H1 (cell line): Measurements from ENCODE around the gene PNLDC1. TPM values are rescaled to one million over a fixed set of nuclear protein-coding genes. Genes with fewer than 3 reads are reported as not detected.

Experiments
- CTCF ChIA-PET: fragments of 300-600 bp; sonication (Branson Sonifier 250); formaldehyde crosslinking; loops from one replicate; lab custom pipeline; 2021; ENCODE audit not compliant: partially characterized antibody; lab: Charles Lee
- POLR2A ChIA-PET: fragments of 300-600 bp; sonication (Branson Sonifier 250); formaldehyde crosslinking; loops from one replicate; lab custom pipeline; 2021; ENCODE audit warnings: inconsistent platforms; ENCODE audit not compliant: partially characterized antibody; lab: Charles Lee
- DNase-seq, 2 experiments: peaks; one replicate each; pipeline versions ENCODE4 v3.0.0 to v3.0.0-alpha.2; 2010 to 2022; ENCODE audit warnings: low spot score in 2 of 2, low read depth in 1 of 2, mixed read lengths in 1 of 2
- FAIRE-seq: peaks from 2 replicates; lab custom pipeline; 2011; peaks lifted over from hg19 to GRCh38; lab: Jason Lieb, UNC
- H2AFZ ChIP-seq: 2 replicates; pipeline ENCODE4 v1.8.1; 2012; ENCODE audit warnings: low read length, inconsistent platforms
- H2AK5ac ChIP-seq: 2 replicates; pipeline ENCODE4 v1.6.1; 2013; ENCODE audit warnings: low read depth, low read length
- H2BK120ac ChIP-seq: replicated peaks from 2 replicates; pipeline ENCODE3; 2013; ENCODE audit warnings: low read depth, low read length, inconsistent platforms
- H2BK12ac ChIP-seq: 2 replicates; pipeline ENCODE4 v1.6.1; 2013; ENCODE audit warnings: low read depth, low read length
- H2BK15ac ChIP-seq: 2 replicates; pipeline ENCODE4 v1.6.1; 2013; ENCODE audit warnings: low read length
- H2BK20ac ChIP-seq: 2 replicates; pipeline ENCODE4 v1.6.1; 2013; ENCODE audit warnings: low read length
- H2BK5ac ChIP-seq: 2 replicates; pipeline ENCODE4 v1.6.1; 2013; ENCODE audit warnings: low read depth, low read length
- H3K14ac ChIP-seq: 2 replicates; pipeline ENCODE4 v1.6.1; 2013; ENCODE audit warnings: inconsistent platforms; ENCODE audit not compliant: insufficient read length
- H3K18ac ChIP-seq: 2 replicates; pipeline ENCODE4 v1.6.1; 2013; ENCODE audit warnings: low read length; ENCODE audit errors: extremely low read depth
- H3K23ac ChIP-seq: 2 replicates; pipeline ENCODE4 v1.6.1; 2013; ENCODE audit warnings: inconsistent platforms; ENCODE audit not compliant: insufficient read length
- H3K23me2 ChIP-seq: 2 replicates; pipeline ENCODE4 v1.6.1; 2013; ENCODE audit warnings: low read depth, low read length
- H3K27ac ChIP-seq: 2 replicates; pipeline ENCODE4 v1.6.1; 2011; ENCODE audit warnings: low read depth, low read length, inconsistent platforms
- H3K27me3 ChIP-seq, 4 experiments: replicated peaks in 1 of 4; 1 replicate in 1 of 4; 2 replicates in 3 of 4; pipeline versions ENCODE4 v1.6.1 to v1.8.1; 2011 to 2013; ENCODE audit warnings: low read length in 3 of 4, mild to moderate bottlenecking in 3 of 4, inconsistent platforms in 2 of 4, mixed read lengths in 2 of 4, moderate library complexity in 1 of 4; ENCODE audit not compliant: control insufficient read depth in 3 of 4, insufficient read depth in 3 of 4; ENCODE audit errors: extremely low read depth in 1 of 4
- H3K36me3 ChIP-seq, 4 experiments: 2 replicates each; pipeline versions ENCODE4 v1.6.1 to v1.8.1; 2011 to 2013; ENCODE audit warnings: mild to moderate bottlenecking in 4 of 4, low read length in 3 of 4, moderate library complexity in 2 of 4, control low read depth in 1 of 4, inconsistent platforms in 1 of 4; ENCODE audit not compliant: insufficient read depth in 4 of 4, control insufficient read depth in 2 of 4
- H3K4ac ChIP-seq: replicated peaks from 2 replicates; pipeline ENCODE3; 2013; ENCODE audit warnings: low read length, low read depth, mixed read lengths, inconsistent platforms; ENCODE audit not compliant: insufficient read length
- H3K4me1 ChIP-seq, 4 experiments: replicated peaks in 1 of 4; 1 replicate in 1 of 4; 2 replicates in 3 of 4; pipeline versions ENCODE4 v1.6.1 to v1.8.1; 2011 to 2013; ENCODE audit warnings: low read length in 3 of 4, inconsistent platforms in 2 of 4, mixed read lengths in 1 of 4; ENCODE audit not compliant: insufficient read depth in 4 of 4, control insufficient read depth in 3 of 4
- H3K4me2 ChIP-seq, 2 experiments: 2 replicates each; pipeline versions ENCODE4 v1.6.1 to v1.8.1; 2011 to 2013; ENCODE audit warnings: low read depth in 2 of 2, low read length in 2 of 2, control low read depth in 1 of 2, inconsistent platforms in 1 of 2, mild to moderate bottlenecking in 1 of 2; ENCODE audit not compliant: insufficient read depth in 1 of 2
- H3K4me3 ChIP-seq, 4 experiments: fragments of 200-600, 300-600 bp in 1 of 4; sonication (generic), shearing (Covaris generic), sonication (Bioruptor Twin) in 1 of 4; 2 replicates each; pipeline versions ENCODE4 v1.5.1 to v1.8.1; 2011 to 2016; ENCODE audit warnings: low read length in 4 of 4, low read depth in 3 of 4, control low read depth in 2 of 4, inconsistent platforms in 2 of 4, mild to moderate bottlenecking in 2 of 4, mixed read lengths in 1 of 4, moderate library complexity in 1 of 4; ENCODE audit not compliant: insufficient read depth in 2 of 4; ENCODE audit errors: extremely low read depth in 1 of 4
- H3K56ac ChIP-seq: replicated peaks from 2 replicates; pipeline ENCODE3; 2013; ENCODE audit warnings: low read depth, mild to moderate bottlenecking, mixed read lengths, low read length, inconsistent platforms; ENCODE audit not compliant: insufficient read length
- H3K79me1 ChIP-seq: 2 replicates; pipeline ENCODE4 v1.6.1; 2013; ENCODE audit warnings: low read depth, low read length, control low read depth
- H3K79me2 ChIP-seq, 2 experiments: 2 replicates each; pipeline versions ENCODE4 v1.6.1 to v1.8.1; 2012 to 2013; ENCODE audit warnings: low read length in 2 of 2, mild to moderate bottlenecking in 2 of 2, inconsistent platforms in 1 of 2; ENCODE audit not compliant: insufficient read depth in 2 of 2, control insufficient read depth in 1 of 2
- H3K9ac ChIP-seq, 4 experiments: replicated peaks in 1 of 4; 1 replicate in 1 of 4; 2 replicates in 3 of 4; pipeline versions ENCODE4 v1.6.1 to v1.8.1; 2011 to 2013; ENCODE audit warnings: low read depth in 3 of 4, low read length in 3 of 4, control low read depth in 2 of 4, mild to moderate bottlenecking in 2 of 4, moderate library complexity in 2 of 4, inconsistent platforms in 1 of 4; ENCODE audit errors: extremely low read depth in 1 of 4
- H3K9me3 ChIP-seq, 2 experiments: 2 replicates each; pipeline versions ENCODE4 v1.6.1 to v1.8.1; 2012 to 2013; ENCODE audit warnings: mild to moderate bottlenecking in 2 of 2, moderate library complexity in 2 of 2, control low read depth in 1 of 2, inconsistent platforms in 1 of 2, low read depth in 1 of 2, low read length in 1 of 2, mixed read lengths in 1 of 2; ENCODE audit not compliant: insufficient read depth in 2 of 2
- H4K20me1 ChIP-seq, 2 experiments: replicated peaks in 1 of 2; 2 replicates each; pipeline versions ENCODE3 to v1.8.1; 2011 to 2013; ENCODE audit warnings: inconsistent platforms in 2 of 2, low read length in 2 of 2, mild to moderate bottlenecking in 1 of 2; ENCODE audit not compliant: insufficient read depth in 2 of 2, control insufficient read depth in 1 of 2
- H4K5ac ChIP-seq: 2 replicates; pipeline ENCODE4 v1.6.1; 2013; ENCODE audit warnings: low read length, low read depth, mixed read lengths, inconsistent platforms; ENCODE audit not compliant: insufficient read length
- H4K8ac ChIP-seq: 2 replicates; pipeline ENCODE4 v1.8.0; 2013; ENCODE audit warnings: mild to moderate bottlenecking, moderate library complexity, low read length, inconsistent platforms; ENCODE audit not compliant: insufficient read depth; ENCODE audit errors: extremely low read depth
- H4K91ac ChIP-seq: replicated peaks from 2 replicates; pipeline ENCODE3; 2013; ENCODE audit warnings: low read length, mixed read lengths, inconsistent platforms; ENCODE audit not compliant: insufficient read length
- BACH1 ChIP-seq: IDR thresholded peaks from 2 replicates; pipeline ENCODE4 v1.6.1; 2012; ENCODE audit warnings: low read length, improper control_type of control experiment
- CBX5 ChIP-seq: fragments of 300-800, 300-1000 bp; sonication (generic); IDR thresholded peaks from 2 replicates; pipeline ENCODE4 v1.7.1; 2016; ENCODE audit warnings: antibody characterized with exemption, low read length, low read depth
- CEBPB ChIP-seq: IDR thresholded peaks from 2 replicates; pipeline ENCODE4 v1.6.1; 2012; ENCODE audit warnings: low read depth, low read length
- CREB1 ChIP-seq: IDR thresholded peaks from 2 replicates; pipeline ENCODE4 v1.6.1; 2012; ENCODE audit warnings: inconsistent platforms
- GTF2F1 ChIP-seq: IDR thresholded peaks from 2 replicates; pipeline ENCODE4 v1.6.1; 2012; ENCODE audit warnings: low read depth, low read length, improper control_type of control experiment, borderline replicate concordance
- JUN ChIP-seq: IDR thresholded peaks from 2 replicates; pipeline ENCODE4 v1.6.1; 2011; ENCODE audit warnings: low read depth, mild to moderate bottlenecking, improper control_type of control experiment, low read length
- KDM4A ChIP-seq: IDR thresholded peaks from one replicate; pipeline ENCODE4 v1.7.1; 2012; ENCODE audit warnings: low read depth, mild to moderate bottlenecking, moderate library complexity, low read length, inconsistent platforms; ENCODE audit not compliant: severe bottlenecking
- PHF8 ChIP-seq: fragments of 200-600 bp; sonication (generic); conservative IDR thresholded peaks from 2 replicates; pipeline ENCODE4 v1.7.1; 2012; ENCODE audit warnings: low read depth, mild to moderate bottlenecking, inconsistent platforms, low read length, moderate library complexity
- SIRT6 ChIP-seq: IDR thresholded peaks from one replicate; pipeline ENCODE4 v1.7.1; 2012; ENCODE audit warnings: low read length, inconsistent platforms
- TBP ChIP-seq: IDR thresholded peaks from 2 replicates; pipeline ENCODE4 v1.6.1; 2011; ENCODE audit warnings: low read depth, low read length, improper control_type of control experiment
- USF2 ChIP-seq: IDR thresholded peaks from 2 replicates; pipeline ENCODE4 v1.6.1; 2011; ENCODE audit warnings: low read length, improper control_type of control experiment
- YY1 ChIP-seq: IDR thresholded peaks from 2 replicates; pipeline ENCODE4 v1.6.1; 2011; ENCODE audit warnings: low read depth, mild to moderate bottlenecking, low read length
- WGBS, 2 experiments: shearing (Covaris generic) in 1 of 2; methylation state at CpG; one replicate each; pipeline versions ENCODE4 v1.1.6 to v1.1.7; 2013 to 2015; ENCODE audit warnings: low lambda C conversion rate in 2 of 2, mixed read lengths in 2 of 2, inconsistent platforms in 1 of 2, low coverage in 1 of 2, missing lambda C conversion rate in 1 of 2; ENCODE audit not compliant: insufficient replicate concordance in 2 of 2, insufficient coverage in 1 of 2, insufficient read length in 1 of 2; ENCODE audit errors: extremely low coverage in 1 of 2, missing lambda C conversion rate in 1 of 2; 5-methylcytosine and 5-hydroxymethylcytosine counted together
- polyA plus RNA-seq, 7 experiments: library from polyadenylated mRNA; depleted of rRNA in 3 of 7; stranded (reverse) in 5 of 7; unstranded in 2 of 7; fragments of >200 nt in 5 of 7; fragments of 200-250 nt in 2 of 7; gene quantifications; 1 replicate in 5 of 7; 2 replicates in 1 of 7; 4 replicates in 1 of 7; pipeline versions ENCODE4 v1.2.1 to v1.2.3, GENCODE V29; 2011 to 2013; ENCODE audit warnings: missing spikeins in 2 of 7, mixed read lengths in 2 of 7
- total RNA-seq: library from RNA; stranded (reverse); fragmentation: NEBNext Ultra II Directional; extraction: Animal tissue kit (Norgen Biotek cat#: 25700); gene quantifications from 2 replicates; pipeline ENCODE4 v1.2.1, GENCODE V29; 2021

PNLDC1 gene
- total and polyA plus RNA-seq, 2 of the 8 experiments (the other 6 are each of a cell fraction or from before 2014, with no cell fraction given), result 0.15 to 0.34 TPM

- H2BK20ac ChIP-seq, result no peak overlapping the region
- H3K4me1 ChIP-seq, result no peaks in the 10 kb centered on the region
- H3K27ac ChIP-seq, result no peak overlapping the region
- no peak overlapping the region for H2BK15ac ChIP-seq
- no peaks in the 10 kb centered on the region for H3K23me2 ChIP-seq
- FAIRE-seq (no peak), DNase-seq (no peak)
- no peak overlapping the region; the same call in 1 of the 2 replicates for H2AFZ ChIP-seq
- H3K79me1 ChIP-seq, result no peaks in the 10 kb centered on the region
- H2BK12ac ChIP-seq, result no peak overlapping the region
- no peak overlapping the region for H3K56ac ChIP-seq
- H4K20me1 ChIP-seq, result no peaks in the 10 kb centered on the region
- H3K4me2 ChIP-seq, result no peak overlapping the region
- no peak overlapping the region for H3K9ac ChIP-seq
- no peak overlapping the region for H2BK120ac ChIP-seq
- 89% methylated on average over 27 of the region's 28 CpGs; no CpG with 5 or more reads in 1 of the 2 experiments for WGBS, 2 experiments
- ChIA-PET POLR2A (no interaction called here), CTCF (interaction anchor here (0.7 to 1.3 kb wide), 4 partner anchors 76 to 175 kb away, joined by 3 read pairs; partner anchors contain the start of gene MRPL18)
- no peaks in the 10 kb centered on the region for H3K27me3 ChIP-seq
- peak overlapping the region; percentile 88 for H4K8ac ChIP-seq
- no peak overlapping the region for H4K91ac ChIP-seq
- H3K79me2 ChIP-seq, result no peaks in the 10 kb centered on the region
- no peak overlapping the region for H3K18ac ChIP-seq
- H4K5ac ChIP-seq, result no peak overlapping the region
- no peak overlapping the region for H2AK5ac ChIP-seq
- no peak overlapping the region for H2BK5ac ChIP-seq
- H3K4ac ChIP-seq, result no peak overlapping the region
- H3K36me3 ChIP-seq, result no peaks in the 10 kb centered on the region
- no peak overlapping the region for H3K4me3 ChIP-seq
- H3K23ac ChIP-seq, result no peak overlapping the region
- H3K14ac ChIP-seq, result no peak overlapping the region
- H3K9me3 ChIP-seq, result no peaks in the 10 kb centered on the region
- TF ChIP-seq PHF8 (no peak), KDM4A (no peak), BACH1 (no peak), CREB1 (no peak), USF2 (no peak), JUN (no peak), GTF2F1 (no peak), YY1 (no peak), CEBPB (no peak), TBP (no peak), SIRT6 (no peak), CBX5 (no peak)
These were observed 66.5 kb downstream of the PNLDC1 start for GRCh38 chr6:159866286-159867247.
